HG02840 (cell line): ENCODE results near the gene HTR3C.

Experiments used
- ATAC-seq: cut with Tn5 transposase; IDR thresholded peaks from one replicate; pipeline ENCODE4 v1.9.1; 2021; ENCODE audit warnings: mild to moderate bottlenecking, moderate library complexity, moderate number of reproducible peaks; ENCODE audit not compliant: unreplicated experiment, low FRiP score

HTR3C gene

GRCh38 chr3:184082465-184082864 lies 29.6 kb downstream of the HTR3C start:
- no peak for ATAC-seq

GRCh38 chr3:184085389-184085852 lies 32.6 kb downstream of the HTR3C start:
- no peak for ATAC-seq

DNA sequence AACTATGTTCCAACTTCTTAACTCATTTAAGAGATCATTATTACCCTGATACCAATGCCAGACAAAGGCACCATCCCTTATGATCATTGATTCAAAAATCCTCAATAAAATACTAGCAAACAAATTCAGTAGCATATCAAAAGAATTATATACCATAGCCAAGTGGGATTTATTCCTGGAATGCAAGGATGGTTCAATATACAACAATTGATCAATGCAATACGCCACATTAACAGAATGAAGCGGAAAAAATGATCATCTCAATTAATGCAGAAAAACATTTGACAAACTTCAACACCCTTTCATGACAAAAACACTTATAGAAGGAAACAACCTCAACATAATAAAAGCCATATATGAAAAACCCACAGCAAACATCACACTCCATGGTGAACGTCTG lies 39.4 kb downstream of the HTR3C start:
- no peak for ATAC-seq

DNA sequence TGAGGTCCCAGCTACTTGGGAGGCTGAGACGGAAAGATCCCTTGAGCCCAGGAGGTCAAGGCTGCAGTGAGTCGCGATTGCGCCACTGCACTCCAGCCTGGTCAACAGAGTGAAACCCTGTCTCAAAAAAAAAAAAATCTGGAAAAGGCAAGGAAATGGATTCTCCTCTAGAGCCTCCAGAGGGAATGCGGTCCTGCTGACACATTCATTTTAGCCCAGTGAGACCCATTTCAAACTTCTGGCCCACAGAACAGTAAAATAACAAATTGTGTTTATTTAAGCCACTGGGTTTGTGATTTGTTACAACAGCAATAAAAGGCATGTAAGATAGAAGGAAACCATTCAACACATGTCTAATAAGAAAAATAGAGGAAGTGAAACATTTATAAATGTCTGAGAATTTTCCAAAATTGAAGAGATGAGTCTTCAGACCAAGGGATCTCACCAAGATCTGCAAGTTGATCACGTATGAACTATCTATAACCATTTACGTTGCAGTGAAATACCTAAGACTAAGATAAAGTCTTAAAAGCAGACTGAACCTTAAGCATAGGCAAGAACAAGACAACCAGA lies 44.0 kb downstream of the HTR3C start, which contains the start of gene HTR3E:
Gene HTR3E (plus strand): TSS at position 254 of the 573 bp plus-strand sequence. CDS start 466 bp downstream, outside the sequence.
- no peak for ATAC-seq

DNA sequence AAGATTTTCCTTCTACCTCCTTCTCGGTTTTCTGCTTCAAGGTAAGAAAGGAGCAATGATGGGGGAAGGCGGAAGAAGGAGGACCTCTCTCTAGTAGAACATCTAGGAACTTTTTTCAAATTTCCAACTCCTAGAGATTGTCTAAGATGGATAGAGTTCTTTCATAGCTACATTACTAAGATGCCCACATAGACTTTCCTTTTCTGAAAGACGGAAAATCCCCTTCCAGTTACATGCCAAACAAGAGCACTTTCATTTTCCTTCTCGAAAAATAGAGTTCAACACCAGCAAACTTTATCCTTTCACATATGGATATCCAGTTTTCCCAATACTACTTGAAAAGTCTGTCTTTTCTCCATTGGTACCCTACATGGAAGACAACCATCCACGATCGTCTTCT lies 44.7 kb downstream of the HTR3C start:
- ATAC-seq: no peak

GRCh38 chr3:184099806-184100686 lies 47.2 kb downstream of the HTR3C start:
- no peak for ATAC-seq
